DMS 273 (cell line): ENCODE results near the gene ID3.

Experiments
- DNase-seq: peaks from one replicate; lab custom pipeline; 2025; ENCODE audit not compliant: unreplicated experiment; lab: John Stamatoyannopoulos, UW

Gene ID3

GRCh38 chr1:23528250-23528978 lies 30.9 kb downstream of the ID3 start:
- peak; percentile 97 for DNase-seq

- no peak for DNase-seq
Measured at GRCh38 chr1:23527900-23528249, 31.4 kb downstream of the ID3 start.

- no peak for DNase-seq
Measured at GRCh38 chr1:23527366-23527765, 31.9 kb downstream of the ID3 start.

GRCh38 chr1:23526329-23527041 lies 32.8 kb downstream of the ID3 start:
- peak; percentile 21 for DNase-seq

GRCh38 chr1:23525558-23526250 lies 33.6 kb downstream of the ID3 start:
- DNase-seq: peak; percentile 85

GRCh38 chr1:23524716-23525401 lies 34.4 kb downstream of the ID3 start:
- DNase-seq: peak; percentile 91

- no peak for DNase-seq
Measured at GRCh38 chr1:23524163-23524562, 35.1 kb downstream of the ID3 start.

- no peak for DNase-seq
Measured at GRCh38 chr1:23522244-23522982, 36.9 kb downstream of the ID3 start.

GRCh38 chr1:23521588-23521987 lies 37.7 kb downstream of the ID3 start:
- peak; percentile 30 for DNase-seq

GRCh38 chr1:23517581-23517980 lies 41.7 kb downstream of the ID3 start:
- no peak for DNase-seq

GRCh38 chr1:23515905-23516304 lies 43.4 kb downstream of the ID3 start:
- no peak for DNase-seq

GRCh38 chr1:23514111-23514679 lies 45.1 kb downstream of the ID3 start:
- DNase-seq: no peak

GRCh38 chr1:23509896-23510295 lies 49.4 kb downstream of the ID3 start:
- DNase-seq: no peak
